ENCODE measurements around the gene AKAP4.

The AKAP4 gene

GRCh38 chrX:50204364-50204899 is 3.6 kb upstream of the AKAP4 start, which contains the start of gene CCNB3:
Gene CCNB3, plus strand, starts transcription at chrX:50204765. Its CDS starts 80,399 bp downstream, at chrX:50285164.
- Histone ChIP-seq H4K20me1 (ENCODE audit: insufficient read depth, low read length) (no peaks in the 10 kb centered on the region), H3K9me3 (ENCODE audit: low read length) (no peaks in the 10 kb centered on the region), H3F3A (ENCODE audit: insufficient read depth, low read length) (no peaks in the 10 kb centered on the region), H3K9me2 (ENCODE audit: low read depth, low read length) (no peaks in the 10 kb centered on the region), H3K4me1 (ENCODE audit: insufficient read depth, low read length, severe bottlenecking) (peaks cover 6% of the 10 kb centered on the region), H3K9ac (ENCODE audit: low read length) (peak within 1 kb of the TSS; percentile 65), H3K27me3 (ENCODE audit: insufficient read depth, low read length) (no peaks in the 10 kb centered on the region), H3K79me2 (ENCODE audit: insufficient read depth, low read length) (no peaks in the 10 kb centered on the region), H3K4me3 (ENCODE audit: low read depth, low read length, poor library complexity, severe bottlenecking) (peak within 1 kb of the TSS; percentile 52), H3K36me3 (ENCODE audit: insufficient read depth, low read length) (no peaks in the 10 kb centered on the region), H2AFZ (ENCODE audit: low read length) (0 out of 2 replicates have a peak within 1 kb of the TSS, but pooled peaks have one; percentile 16), H3K4me2 (ENCODE audit: low read length) (peak within 1 kb of the TSS; percentile 67), H3K27ac (ENCODE audit: low read depth, low read length, poor library complexity, severe bottlenecking) (peak within 1 kb of the TSS; percentile 33)
- TF ChIP-seq EZH2 (IDR thresholded peaks at IDR 0.05; ENCODE audit: borderline replicate concordance, low read length), result no peak
- TF ChIP-seq CTCF (IDR thresholded peaks at IDR 0.05; ENCODE audit: low read length), result peak; percentile 33; the same call in 1 of the 2 replicates

- Histone ChIP-seq H3F3A (ENCODE audit: insufficient read depth, low read length) (no peaks in the 10 kb centered on the region), H3K9ac (ENCODE audit: low read length) (no peak overlapping the region), H3K36me3 (ENCODE audit: insufficient read depth, low read length) (no peaks in the 10 kb centered on the region), H3K4me1 (ENCODE audit: insufficient read depth, low read length, severe bottlenecking) (peaks cover 6% of the 10 kb centered on the region), H3K4me2 (ENCODE audit: low read length) (no peak overlapping the region), H4K20me1 (ENCODE audit: insufficient read depth, low read length) (no peaks in the 10 kb centered on the region), H3K27ac (ENCODE audit: low read depth, low read length, poor library complexity, severe bottlenecking) (no peak overlapping the region), H3K9me3 (ENCODE audit: low read length) (no peaks in the 10 kb centered on the region), H3K79me2 (ENCODE audit: insufficient read depth, low read length) (no peaks in the 10 kb centered on the region), H3K9me2 (ENCODE audit: low read depth, low read length) (no peaks in the 10 kb centered on the region), H2AFZ (ENCODE audit: low read length) (no peak overlapping the region), H3K4me3 (ENCODE audit: low read depth, low read length, poor library complexity, severe bottlenecking) (no peak overlapping the region), H3K27me3 (ENCODE audit: insufficient read depth, low read length) (no peaks in the 10 kb centered on the region)
- no peak for TF ChIP-seq CTCF (IDR thresholded peaks at IDR 0.05; ENCODE audit: low read length)
- no peak for TF ChIP-seq EZH2 (IDR thresholded peaks at IDR 0.05; ENCODE audit: borderline replicate concordance, low read length)
Observed at GRCh38 chrX:50202539-50202938, 1.7 kb upstream of the AKAP4 start.

- H3K4me3 ChIP-seq (ENCODE audit: low read depth, low read length, poor library complexity, severe bottlenecking), result no peak overlapping the region
- H3K27ac ChIP-seq (ENCODE audit: low read depth, low read length, poor library complexity, severe bottlenecking), result no peak overlapping the region
- no peaks in the 10 kb centered on the region for H3K9me3 ChIP-seq (ENCODE audit: low read length)
- no peaks in the 10 kb centered on the region for H3K79me2 ChIP-seq (ENCODE audit: insufficient read depth, low read length)
- TF ChIP-seq CTCF (IDR thresholded peaks at IDR 0.05; ENCODE audit: low read length) (no peak), EZH2 (IDR thresholded peaks at IDR 0.05; ENCODE audit: borderline replicate concordance, low read length) (no peak)
- no peaks in the 10 kb centered on the region for H3K27me3 ChIP-seq (ENCODE audit: insufficient read depth, low read length)
- no peaks in the 10 kb centered on the region for H3K9me2 ChIP-seq (ENCODE audit: low read depth, low read length)
- no peaks in the 10 kb centered on the region for H3K4me1 ChIP-seq (ENCODE audit: insufficient read depth, low read length, severe bottlenecking)
- H4K20me1 ChIP-seq (ENCODE audit: insufficient read depth, low read length), result no peaks in the 10 kb centered on the region
- H3K9ac ChIP-seq (ENCODE audit: low read length), result no peak overlapping the region
- no peak overlapping the region for H2AFZ ChIP-seq (ENCODE audit: low read length)
- no peak overlapping the region for H3K4me2 ChIP-seq (ENCODE audit: low read length)
- H3K36me3 ChIP-seq (ENCODE audit: insufficient read depth, low read length), result no peaks in the 10 kb centered on the region
- H3F3A ChIP-seq (ENCODE audit: insufficient read depth, low read length), result no peaks in the 10 kb centered on the region
Observed at GRCh38 chrX:50198348-50198747, 2.5 kb downstream of the AKAP4 start.

Data from OCI-LY1 (cell line).